COLO829 (cell line): ENCODE measurements around the gene ARHGAP30.
A peak's percentile ranks its signal among the peaks of the same experiment; 100 is the strongest.
"Not testable (repeated sequence)": the region's sequence is repeated elsewhere in the genome, so short reads cannot be mapped to it uniquely, and the experiment has no call there.

Experiments used
- DNase-seq: peaks from one replicate; pipeline ENCODE4 v3.0.0; 2012; ENCODE audit warnings: low spot score

ARHGAP30 gene, protein sequence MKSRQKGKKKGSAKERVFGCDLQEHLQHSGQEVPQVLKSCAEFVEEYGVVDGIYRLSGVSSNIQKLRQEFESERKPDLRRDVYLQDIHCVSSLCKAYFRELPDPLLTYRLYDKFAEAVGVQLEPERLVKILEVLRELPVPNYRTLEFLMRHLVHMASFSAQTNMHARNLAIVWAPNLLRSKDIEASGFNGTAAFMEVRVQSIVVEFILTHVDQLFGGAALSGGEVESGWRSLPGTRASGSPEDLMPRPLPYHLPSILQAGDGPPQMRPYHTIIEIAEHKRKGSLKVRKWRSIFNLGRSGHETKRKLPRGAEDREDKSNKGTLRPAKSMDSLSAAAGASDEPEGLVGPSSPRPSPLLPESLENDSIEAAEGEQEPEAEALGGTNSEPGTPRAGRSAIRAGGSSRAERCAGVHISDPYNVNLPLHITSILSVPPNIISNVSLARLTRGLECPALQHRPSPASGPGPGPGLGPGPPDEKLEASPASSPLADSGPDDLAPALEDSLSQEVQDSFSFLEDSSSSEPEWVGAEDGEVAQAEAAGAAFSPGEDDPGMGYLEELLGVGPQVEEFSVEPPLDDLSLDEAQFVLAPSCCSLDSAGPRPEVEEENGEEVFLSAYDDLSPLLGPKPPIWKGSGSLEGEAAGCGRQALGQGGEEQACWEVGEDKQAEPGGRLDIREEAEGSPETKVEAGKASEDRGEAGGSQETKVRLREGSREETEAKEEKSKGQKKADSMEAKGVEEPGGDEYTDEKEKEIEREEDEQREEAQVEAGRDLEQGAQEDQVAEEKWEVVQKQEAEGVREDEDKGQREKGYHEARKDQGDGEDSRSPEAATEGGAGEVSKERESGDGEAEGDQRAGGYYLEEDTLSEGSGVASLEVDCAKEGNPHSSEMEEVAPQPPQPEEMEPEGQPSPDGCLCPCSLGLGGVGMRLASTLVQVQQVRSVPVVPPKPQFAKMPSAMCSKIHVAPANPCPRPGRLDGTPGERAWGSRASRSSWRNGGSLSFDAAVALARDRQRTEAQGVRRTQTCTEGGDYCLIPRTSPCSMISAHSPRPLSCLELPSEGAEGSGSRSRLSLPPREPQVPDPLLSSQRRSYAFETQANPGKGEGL

DNA sequence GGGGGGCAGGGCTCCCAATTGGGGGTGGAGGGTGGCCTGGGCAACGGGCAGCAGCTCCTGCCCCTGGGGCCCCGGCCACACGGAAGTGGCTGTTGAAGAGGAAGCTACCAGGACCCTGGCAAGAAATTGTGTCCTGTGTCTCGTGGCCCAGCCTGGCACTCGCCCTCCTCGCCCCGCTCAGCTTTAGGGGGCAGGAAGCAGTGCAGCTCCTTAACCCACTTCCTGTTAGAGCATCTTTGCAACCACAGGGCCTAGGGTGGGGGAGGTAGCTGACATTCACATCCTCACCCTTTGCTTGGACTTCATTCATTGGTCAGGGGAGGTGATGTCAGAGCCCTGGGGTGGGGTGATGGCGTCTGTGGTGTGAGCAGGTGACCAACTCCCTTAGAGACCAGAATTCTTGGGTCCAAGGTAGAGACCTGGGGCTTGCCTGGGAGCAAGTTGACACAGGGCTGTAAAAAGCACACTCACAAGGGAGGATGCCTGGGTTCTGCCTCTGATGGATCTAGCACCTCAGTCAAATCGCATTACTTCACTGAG is at the start of gene ARHGAP30:
ARHGAP30 (minus strand) TSS at position 161 of the 540 bp plus-strand sequence. CDS start 267 bp downstream, outside the sequence.
- DNase-seq, result no peak

DNA sequence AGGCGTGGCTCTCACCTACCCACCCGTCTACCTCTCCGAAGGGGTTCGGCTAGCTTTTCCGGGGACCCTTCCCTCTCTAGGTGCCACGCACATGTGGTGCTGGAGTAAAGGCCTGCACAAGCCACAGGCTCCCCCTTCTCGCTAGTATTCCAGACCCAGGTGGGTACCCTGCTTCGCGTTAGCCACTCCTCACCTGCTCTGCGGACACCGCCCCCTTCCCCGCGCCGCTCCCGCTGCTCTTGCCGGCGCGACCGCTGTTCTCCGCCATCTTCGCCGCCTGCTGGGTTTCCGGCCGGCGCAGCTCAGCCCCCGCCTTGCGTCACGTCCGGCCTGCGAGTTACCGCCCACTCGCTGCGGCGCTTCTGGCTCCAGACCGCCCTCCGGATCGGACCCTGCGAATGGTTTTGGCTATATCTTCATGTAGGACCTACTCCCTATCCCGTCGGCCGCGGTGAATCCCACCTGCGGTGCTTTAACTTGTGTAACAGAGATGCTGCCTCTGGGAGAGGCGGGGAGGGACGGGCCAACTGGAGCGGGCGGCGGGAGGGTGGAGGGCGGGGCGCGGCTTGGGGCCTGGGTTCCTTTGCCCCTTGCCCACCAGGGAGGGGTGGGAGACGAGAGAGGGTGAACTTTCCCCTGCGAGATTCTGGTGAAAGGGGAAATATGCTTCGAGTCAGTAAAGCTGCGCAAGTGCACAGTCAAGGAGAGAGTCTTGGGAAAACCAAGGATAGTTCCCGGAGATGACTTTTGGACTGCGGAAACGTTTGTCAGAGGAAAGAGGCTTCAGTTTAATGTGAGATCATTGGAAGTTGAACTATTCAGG is 48.3 kb upstream of the ARHGAP30 start, which contains the start of the genes NIT1 and PFDN2:
NIT1 (plus strand) TSS at position 347 of the 823 bp plus-strand sequence; CDS start at position 419, 72 bp downstream.
PFDN2 (minus strand) TSS at position 279 of the 823 bp plus-strand sequence; CDS start at position 268, 11 bp downstream.
- DNase-seq, result peak; percentile 89

DNA sequence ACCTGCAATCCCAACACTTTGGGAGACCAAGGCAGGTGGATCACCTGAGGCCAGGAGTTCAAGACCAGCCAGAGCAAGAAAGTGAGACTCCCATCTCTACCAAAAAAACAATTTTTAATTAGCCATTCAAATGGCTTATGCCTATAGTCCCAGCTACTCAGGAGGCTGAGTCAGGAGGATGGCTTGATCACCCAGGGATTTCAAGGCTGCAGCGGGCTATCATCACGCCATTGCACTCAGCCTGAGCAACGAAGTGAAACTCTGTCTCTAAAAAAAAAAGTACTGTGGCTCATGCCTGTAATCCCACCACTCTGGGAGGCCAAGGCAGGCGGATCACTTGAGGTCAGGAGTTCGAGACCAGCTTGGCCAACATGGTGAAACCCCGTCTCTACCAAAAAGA is 46.3 kb upstream of the ARHGAP30 start:
- DNase-seq, result not testable (repeated sequence)

DNA sequence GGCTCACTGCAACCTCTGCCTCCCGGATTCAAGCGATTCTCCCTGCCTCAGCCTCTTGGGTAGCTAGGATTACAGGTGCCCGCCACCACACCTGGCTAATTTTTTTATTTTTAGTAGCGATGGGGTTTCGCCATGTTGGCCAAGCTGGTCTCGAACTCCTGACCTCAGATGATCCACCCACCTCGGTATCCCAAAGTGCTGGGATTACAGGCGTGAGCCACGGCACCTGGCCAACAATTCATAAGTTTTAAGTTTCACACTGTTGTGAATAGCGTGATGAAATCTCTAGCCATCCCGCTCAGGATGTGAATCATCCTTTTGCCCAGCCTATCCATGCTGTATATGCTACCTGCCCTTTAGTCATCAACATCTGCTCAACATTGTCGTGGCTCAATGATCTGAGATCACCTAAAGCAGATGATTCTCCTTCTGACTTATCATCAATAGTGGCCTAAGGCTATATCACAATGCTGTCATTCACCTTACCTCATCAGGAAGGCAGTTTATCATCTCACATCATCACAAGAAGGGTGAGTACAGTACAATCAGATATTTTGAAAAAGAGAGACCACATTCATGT is 45.5 kb upstream of the ARHGAP30 start:
- DNase-seq, result no peak

DNA sequence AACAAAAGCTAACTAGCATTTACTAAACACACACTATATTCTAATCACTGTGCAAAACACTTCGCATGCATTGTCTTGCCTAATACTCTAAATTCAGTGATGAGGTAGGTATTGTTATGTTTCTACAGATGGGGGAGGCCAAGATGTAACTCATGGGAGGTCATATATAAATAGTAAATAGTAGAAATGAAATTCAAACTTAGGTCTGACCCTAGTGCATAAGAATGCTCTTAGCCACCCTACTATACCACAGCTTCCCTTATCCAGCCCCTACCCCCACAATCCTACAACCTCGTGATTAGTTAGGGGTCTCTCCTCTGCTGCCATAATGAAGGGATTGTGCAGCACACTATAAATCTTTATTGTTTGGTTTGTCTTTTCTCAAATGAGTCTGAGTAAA is 44.9 kb upstream of the ARHGAP30 start:
- no peak for DNase-seq

DNA sequence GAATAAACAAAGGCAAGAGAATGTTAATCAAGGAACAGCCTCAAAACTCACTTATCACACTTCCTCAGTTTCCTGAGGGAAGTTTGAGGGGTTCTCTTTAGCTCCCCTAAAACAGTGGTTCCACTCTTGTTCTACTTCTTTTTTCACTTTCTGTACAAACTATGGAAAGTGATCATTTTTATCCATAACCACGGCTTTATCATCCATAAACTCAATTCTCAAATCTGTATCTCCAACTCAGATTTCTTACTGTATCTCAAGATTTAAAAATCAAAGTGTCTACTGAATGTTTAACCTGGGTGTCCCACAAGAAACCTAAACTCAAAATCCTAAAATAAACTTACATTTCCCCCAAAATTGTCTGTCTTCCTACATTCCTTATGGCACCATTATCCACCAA is 44.2 kb upstream of the ARHGAP30 start:
- DNase-seq, result no peak

DNA sequence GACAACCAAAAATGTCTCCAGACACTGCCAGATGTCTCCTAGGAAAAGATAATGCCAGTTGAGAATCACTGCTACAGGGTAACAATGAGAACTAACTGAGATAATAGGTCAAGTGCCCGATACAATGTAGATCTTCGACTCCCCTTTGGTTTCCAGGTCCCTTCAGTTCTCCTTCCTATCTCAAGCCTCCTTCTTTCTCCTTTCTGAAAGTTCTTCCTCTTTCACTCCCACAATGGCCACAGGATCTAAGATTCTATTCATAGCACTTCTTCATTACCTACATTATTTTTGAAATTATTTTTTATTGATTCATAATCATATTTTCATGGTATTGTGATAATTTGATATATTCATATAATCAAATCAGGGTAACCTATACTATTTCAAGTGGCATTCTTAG is 41.8 kb upstream of the ARHGAP30 start:
- DNase-seq, result no peak

DNA sequence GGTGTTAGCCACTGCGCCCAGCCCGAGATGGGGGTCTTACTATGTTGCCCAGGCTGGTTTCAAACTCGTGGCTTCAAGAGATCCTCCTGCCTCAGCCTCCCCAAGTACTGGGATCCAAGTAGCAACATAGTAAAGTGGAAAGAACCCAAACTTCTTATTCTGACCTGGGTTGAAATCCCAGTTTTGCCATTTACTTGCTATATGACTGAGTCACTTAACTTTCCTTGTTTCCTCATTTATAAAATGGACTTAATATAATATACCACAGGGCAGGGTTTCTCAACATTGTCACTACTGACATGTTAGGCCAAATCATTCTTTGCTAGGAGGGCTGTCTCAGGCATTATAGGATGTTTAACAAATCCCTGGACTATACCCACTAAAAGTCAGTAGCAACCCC is 41.4 kb upstream of the ARHGAP30 start:
- no peak for DNase-seq

DNA sequence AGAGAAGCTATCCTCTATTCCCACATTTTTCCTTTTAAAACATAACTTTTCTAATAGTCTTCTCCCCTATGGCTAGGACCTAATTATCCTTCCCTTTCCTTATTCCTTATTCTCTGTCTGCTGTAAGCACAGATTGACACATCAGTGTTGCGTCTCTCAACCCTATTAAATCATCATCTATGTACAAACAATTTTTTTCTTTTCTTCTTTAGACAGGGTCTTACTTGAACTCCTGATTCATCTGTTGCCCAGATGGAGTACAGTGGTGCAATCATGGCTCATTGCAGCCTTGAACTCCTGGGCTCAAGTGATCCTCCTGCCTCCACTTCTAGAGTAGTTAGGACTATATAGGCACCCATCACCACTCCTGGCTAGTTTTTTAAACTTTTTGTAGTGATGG is 36.7 kb upstream of the ARHGAP30 start:
- no peak for DNase-seq

DNA sequence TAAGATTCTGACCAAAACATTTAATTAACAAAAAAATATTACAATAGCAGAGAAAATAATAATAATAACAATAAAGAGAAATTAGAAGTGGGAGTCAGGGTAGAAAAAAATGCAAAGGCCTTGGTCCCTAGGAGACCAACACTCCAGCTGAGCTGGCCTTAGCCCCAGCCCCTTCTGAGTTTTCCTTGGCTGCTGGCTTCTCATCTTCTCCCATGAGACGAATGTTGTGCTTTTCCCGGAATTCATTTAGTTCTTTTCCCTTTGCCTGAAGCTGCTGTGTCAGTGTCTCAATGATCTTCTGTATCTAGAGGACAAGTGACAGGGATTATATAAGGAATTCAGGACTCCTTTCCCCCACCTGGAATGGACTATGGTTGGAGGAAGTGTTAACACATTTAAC is 30.9 kb upstream of the ARHGAP30 start:
- no peak for DNase-seq

DNA sequence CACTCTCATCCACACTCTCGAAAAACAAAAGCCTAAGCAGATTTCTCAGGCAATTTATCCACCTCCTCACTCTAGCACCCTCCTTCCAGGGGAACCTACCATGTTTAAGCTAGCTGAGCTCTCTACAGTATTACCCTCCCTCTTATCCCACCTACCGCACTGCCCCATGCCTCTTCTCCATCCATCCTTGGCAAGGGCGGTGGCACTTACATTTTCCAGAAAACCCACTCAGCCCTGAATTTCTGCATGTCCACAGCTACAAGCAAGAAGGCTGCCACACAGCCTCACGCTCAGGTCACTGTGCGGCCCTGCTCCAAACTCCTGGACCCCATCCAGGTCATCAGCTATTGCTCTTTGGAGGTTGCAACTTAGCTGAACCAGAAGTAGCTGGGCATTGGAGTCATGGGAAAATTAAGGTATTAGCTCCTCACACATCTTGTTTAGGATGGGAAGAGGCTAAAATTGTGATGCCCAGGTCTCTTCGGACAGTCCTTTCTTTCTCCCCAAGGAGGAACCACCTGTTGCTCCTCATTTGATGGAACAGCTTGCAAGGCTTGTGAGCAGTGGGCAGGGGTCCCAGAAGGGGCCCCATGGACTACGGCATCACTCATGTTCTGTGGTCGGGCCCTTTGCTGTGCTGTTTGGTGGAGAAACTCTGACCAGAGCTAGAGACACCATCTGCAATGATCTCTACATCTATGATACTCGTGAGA is 29.6 kb upstream of the ARHGAP30 start:
- DNase-seq, result no peak

DNA sequence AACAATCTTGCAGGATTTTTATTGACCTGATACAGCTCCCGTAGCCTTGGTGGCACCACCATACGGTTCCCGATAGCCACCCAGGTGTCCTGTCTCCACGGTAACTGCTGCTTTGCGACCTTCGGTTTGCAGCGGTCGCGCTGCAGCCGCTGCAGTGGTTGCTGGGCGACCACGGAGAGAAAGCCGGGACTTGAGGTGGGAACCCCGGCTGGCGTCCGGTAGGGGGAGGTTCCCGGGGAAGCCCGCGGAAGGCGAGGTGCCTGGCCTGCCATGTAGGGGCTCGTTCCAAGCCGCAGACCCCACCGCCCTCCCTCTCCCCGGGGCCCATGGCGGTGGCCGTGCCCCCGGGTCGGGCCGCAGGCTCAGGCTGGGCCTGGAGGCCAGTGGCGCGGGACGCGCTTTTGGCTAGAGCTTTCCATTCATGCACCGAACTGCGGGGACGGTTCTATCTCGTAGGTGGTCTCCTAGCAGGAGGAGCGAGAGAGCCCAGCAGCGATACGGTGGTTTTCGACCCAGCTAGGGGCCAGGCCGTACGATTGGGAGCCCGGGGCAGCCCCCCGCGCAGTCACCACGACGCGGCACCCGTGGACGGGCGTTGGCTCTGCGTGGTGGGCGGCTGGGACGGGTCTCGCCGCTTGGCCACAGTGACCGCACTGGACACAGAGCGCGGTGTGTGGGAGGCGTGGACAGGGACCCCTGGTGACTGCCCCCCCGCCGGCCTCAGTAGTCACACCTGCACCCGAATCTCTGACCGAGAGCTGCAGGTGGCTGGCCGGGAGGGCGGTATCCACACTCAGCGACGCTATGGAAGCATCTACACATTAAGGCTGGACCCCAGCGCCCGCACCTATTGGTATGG is 28.7 kb upstream of the ARHGAP30 start, which contains the start of gene KLHDC9:
KLHDC9 (plus strand) TSS at position 152 of the 859 bp plus-strand sequence; CDS start at position 327, 175 bp downstream.
- no peak for DNase-seq

DNA sequence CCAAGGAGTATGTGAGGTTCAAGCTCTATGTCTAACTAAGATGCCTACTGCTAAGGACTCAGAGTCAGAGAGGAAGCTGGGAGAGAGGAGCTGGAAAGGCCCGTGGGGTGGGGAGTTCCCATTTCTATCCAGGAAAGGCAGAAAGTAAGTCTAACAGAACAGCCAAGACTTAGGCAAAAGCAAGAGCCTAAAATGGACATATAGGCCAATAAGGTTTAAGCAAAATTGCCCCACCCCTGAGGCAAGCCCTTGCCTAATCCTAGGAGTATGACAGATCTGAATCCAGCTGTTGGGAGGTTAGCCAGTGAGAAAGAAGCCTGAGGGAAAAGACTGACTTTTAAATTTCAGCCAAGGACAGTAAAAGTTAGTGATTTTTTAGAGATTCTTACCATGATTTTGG is 26.8 kb upstream of the ARHGAP30 start:
- DNase-seq, result no peak

DNA sequence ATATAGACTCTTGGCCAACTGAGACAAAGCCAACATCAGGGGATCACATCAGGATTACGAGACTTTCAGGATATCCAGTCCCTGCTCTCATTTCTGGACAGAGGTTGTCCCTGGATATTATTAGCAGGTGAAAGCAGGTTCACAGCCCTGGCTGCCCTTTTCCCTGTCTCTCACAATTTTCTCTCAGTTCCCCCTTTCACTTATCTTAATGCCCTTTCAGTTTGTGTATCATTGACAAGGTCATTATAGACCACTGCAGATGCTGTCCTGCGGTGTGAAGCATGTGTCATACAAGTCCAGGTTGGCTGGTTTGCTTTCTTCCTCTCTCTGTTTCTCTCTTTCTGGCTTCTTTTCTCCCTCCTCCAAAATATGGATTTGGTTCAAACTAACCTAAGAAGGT is 26.3 kb upstream of the ARHGAP30 start:
- DNase-seq, result no peak

DNA sequence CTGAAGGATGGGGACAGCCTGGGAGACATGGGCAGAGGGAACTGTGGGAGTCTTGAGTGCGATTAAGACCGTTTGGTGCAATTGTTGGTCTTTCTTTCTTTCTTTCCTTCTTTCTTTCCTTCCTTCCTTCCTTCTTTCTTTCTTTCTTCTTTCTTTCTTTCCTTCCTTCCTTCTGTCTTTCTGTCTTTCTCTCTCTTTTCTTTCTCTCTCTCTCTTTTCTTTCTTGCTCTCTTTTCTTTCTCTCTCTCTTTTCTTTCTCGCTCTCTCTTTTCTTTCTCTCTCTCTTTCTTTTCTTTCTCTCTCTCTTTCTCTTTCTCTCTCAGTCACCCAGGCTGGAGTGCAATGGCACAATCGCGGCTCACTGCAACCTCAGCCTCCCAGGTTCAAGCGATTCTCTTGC is 25.5 kb upstream of the ARHGAP30 start:
- DNase-seq, result no peak

DNA sequence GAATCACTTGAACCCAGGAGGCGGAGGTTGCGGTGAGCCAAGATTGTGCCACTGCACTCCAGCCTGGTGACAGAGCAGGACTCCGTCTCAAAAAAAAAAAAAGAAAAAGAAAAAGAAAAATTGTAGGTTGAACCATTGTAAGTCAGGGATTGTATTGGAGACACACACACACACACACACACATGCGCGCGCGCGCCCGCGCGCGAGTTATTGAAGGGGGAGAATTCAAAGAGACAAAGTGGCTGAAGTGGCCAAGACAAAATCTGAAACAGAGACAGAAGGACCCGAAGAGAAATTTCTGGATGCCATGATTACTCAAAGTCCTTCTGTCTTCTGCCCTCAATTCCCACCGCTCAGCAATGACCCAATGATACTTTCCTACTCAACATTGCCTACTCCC is 24.8 kb upstream of the ARHGAP30 start:
- DNase-seq, result no peak

DNA sequence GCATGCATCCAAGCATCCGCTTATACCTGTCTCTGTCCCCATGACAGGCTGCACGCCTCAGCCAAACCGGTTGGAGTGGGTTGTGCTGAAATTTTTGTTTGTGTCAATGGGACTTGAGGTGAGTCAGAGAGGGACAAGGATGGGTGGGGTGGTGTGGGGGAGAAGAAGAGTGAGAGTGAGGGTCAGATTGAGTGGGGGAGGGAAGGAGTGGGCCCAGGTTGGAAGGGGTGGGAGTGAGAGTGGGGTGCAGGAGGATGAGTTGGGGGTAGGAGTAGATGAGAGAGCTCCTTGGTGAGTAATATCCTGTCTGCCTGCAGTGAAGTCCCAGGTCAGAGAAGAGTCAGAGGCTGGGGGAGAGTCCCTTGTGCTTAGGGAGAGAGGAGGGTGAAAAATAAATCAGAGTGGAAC is 22.9 kb upstream of the ARHGAP30 start:
- DNase-seq, result no peak

DNA sequence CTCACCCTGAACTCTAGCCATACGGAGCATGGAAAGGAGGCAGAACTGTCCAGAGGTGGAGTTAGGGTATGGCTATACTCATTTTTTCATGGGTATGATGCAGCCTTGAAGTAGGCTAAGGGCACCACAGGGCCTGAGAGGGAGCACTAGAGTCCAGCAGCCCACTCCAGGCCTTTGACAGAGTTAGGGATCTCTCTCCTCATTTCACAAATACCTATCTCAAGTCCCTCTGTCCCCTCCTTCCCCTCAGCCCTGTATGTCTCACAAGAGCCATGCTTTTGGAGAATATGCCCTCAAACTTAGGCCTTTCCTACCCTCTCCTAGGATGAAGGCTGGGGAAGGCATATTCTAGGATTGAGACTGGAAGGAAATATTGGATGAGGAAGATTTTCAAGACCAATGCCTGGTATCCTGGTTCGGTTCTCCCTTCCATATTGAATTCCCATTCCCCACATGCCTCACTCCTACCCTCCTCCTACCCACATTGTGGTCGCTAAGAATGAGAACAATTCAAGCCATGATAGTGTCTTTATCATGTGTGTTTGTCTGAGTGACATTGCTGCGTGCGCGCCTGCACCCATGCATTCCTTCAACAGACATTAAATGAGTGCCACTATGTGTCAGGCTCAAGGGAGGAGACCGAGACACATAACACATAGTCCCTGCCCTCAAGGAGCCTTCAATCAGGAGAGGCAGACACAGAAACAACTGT is 22.3 kb upstream of the ARHGAP30 start:
- DNase-seq, result no peak
